22Rv1 (cell line): ENCODE data around the gene TRMT61B.

Experiments
- ZFX ChIP-seq: fragments of 450-650 bp; IDR thresholded peaks from 2 replicates; pipeline ENCODE4 v1.6.1; 2017; ENCODE audit warnings: antibody characterized with exemption, borderline replicate concordance
- TF ChIP-seq, protein P1 (sequence below): fragments of 450-650 bp; IDR thresholded peaks from 2 replicates; pipeline ENCODE4 v1.5.1; 2017; ENCODE audit warnings: mild to moderate bottlenecking

DNA sequence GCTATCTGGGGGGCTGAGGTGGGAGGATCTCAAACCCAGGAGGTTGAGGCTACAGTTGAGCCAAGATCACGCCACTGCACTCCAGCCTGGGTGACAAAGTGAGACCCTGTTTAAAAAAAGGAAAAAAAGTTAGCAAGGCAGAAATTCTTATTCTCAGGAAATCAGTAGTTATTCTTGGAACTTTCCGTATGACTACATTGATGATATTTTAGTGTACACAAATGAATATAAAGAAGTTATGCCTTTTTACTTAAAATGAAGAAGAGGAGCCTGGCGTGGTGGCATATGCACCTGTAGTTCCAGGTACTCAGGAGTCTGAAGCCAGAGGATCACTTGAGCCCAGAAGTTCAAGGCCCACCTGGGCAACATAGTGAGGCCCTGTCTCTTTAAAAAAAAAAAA is 52.1 kb downstream of the TRMT61B start:
- TF ChIP-seq, protein P1, sequence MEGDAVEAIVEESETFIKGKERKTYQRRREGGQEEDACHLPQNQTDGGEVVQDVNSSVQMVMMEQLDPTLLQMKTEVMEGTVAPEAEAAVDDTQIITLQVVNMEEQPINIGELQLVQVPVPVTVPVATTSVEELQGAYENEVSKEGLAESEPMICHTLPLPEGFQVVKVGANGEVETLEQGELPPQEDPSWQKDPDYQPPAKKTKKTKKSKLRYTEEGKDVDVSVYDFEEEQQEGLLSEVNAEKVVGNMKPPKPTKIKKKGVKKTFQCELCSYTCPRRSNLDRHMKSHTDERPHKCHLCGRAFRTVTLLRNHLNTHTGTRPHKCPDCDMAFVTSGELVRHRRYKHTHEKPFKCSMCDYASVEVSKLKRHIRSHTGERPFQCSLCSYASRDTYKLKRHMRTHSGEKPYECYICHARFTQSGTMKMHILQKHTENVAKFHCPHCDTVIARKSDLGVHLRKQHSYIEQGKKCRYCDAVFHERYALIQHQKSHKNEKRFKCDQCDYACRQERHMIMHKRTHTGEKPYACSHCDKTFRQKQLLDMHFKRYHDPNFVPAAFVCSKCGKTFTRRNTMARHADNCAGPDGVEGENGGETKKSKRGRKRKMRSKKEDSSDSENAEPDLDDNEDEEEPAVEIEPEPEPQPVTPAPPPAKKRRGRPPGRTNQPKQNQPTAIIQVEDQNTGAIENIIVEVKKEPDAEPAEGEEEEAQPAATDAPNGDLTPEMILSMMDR = no peak
- no peak for TF ChIP-seq ZFX
